Measurements from ENCODE around the gene HTR1E. TPM values are rescaled to one million over a fixed set of nuclear protein-coding genes. Genes with fewer than 3 reads are reported as not detected.
"Not testable (repeated sequence)": the region's sequence is repeated elsewhere in the genome, so short reads cannot be mapped to it uniquely, and the experiment has no call there.

HTR1E gene
- total RNA-seq, 2 experiments from 2014 or later, result not detected

DNA sequence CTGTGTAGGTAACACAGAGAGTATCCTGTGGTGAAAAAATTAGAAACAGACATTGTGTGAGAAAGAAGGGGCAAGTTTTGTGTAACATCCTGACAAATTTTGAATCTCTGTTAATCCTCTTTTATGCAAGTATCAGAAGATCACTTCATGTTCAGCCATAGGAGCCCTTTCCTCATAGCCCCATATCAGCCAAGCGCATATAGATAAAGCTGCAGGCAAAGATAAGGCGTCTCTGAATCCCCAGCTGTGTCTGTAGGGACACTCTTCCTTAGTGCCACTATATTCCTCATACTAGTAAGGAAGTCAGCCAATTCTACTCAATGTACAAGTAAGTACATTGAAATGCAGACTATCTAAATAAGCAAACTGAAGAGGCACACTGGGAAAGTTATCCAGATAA is 22.3 kb downstream of the HTR1E start:
- H3K4me3 Mint-ChIP-seq, result no peak overlapping the region
- H3K4me1 Mint-ChIP-seq, result no peaks in the 10 kb centered on the region
- no peaks in the 10 kb centered on the region for H3K9me3 Mint-ChIP-seq
- DNase-seq, result no peak
- H3K36me3 Mint-ChIP-seq, result no peaks in the 10 kb centered on the region
- H3K27ac Mint-ChIP-seq, result no peak overlapping the region
- H3K27me3 Mint-ChIP-seq, result no peaks in the 10 kb centered on the region

- H3K27me3 Mint-ChIP-seq, result peaks cover 8% of the 10 kb centered on the region
- no peak overlapping the region for H3K4me3 Mint-ChIP-seq
- DNase-seq, result no peak
- no peaks in the 10 kb centered on the region for H3K36me3 Mint-ChIP-seq
- no peaks in the 10 kb centered on the region for H3K9me3 Mint-ChIP-seq
- no peaks in the 10 kb centered on the region for H3K4me1 Mint-ChIP-seq
- no peak overlapping the region for H3K27ac Mint-ChIP-seq
These were observed 24.3 kb downstream of the HTR1E start for GRCh38 chr6:86961455-86962200.

GRCh38 chr6:86963352-86963751 is 26.0 kb downstream of the HTR1E start:
- Mint-ChIP-seq H3K4me1 (no peaks in the 10 kb centered on the region), H3K9me3 (no peaks in the 10 kb centered on the region), H3K27ac (no peak overlapping the region), H3K36me3 (no peaks in the 10 kb centered on the region), H3K27me3 (peaks cover 8% of the 10 kb centered on the region), H3K4me3 (no peak overlapping the region)
- DNase-seq, result no peak

- H3K4me3 Mint-ChIP-seq, result no peak overlapping the region
- no peak overlapping the region for H3K27ac Mint-ChIP-seq
- H3K4me1 Mint-ChIP-seq, result no peaks in the 10 kb centered on the region
- H3K27me3 Mint-ChIP-seq, result peaks cover 8% of the 10 kb centered on the region
- DNase-seq, result no peak
- no peaks in the 10 kb centered on the region for H3K9me3 Mint-ChIP-seq
- H3K36me3 Mint-ChIP-seq, result no peaks in the 10 kb centered on the region
These were observed 26.8 kb downstream of the HTR1E start for GRCh38 chr6:86964029-86964579.

GRCh38 chr6:86966271-86966670 is 28.9 kb downstream of the HTR1E start:
- no peaks in the 10 kb centered on the region for H3K9me3 Mint-ChIP-seq
- no peak overlapping the region for H3K27ac Mint-ChIP-seq
- no peaks in the 10 kb centered on the region for H3K36me3 Mint-ChIP-seq
- H3K4me1 Mint-ChIP-seq, result no peaks in the 10 kb centered on the region
- H3K4me3 Mint-ChIP-seq, result no peak overlapping the region
- no peak for DNase-seq
- H3K27me3 Mint-ChIP-seq, result peaks cover 8% of the 10 kb centered on the region

DNA sequence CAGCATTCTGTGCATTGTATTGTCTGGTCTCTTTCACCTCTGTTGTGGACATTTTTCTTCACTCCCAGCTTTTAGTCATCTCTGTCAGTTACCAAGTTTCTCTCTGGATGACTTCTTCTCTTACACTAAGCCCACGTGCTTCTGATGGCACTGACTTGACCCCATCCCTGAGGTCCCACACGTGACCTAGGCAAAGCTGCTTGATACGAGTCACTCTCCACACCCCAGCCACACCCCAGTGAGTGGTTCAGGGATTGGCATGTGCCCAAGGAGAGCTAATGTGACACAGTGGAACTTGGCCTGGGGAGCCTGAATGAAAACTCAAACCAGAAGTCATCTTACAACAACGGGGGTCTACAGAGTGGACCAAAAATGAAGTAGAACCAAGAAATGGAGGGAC is 32.2 kb downstream of the HTR1E start:
- Mint-ChIP-seq H3K36me3 (no peaks in the 10 kb centered on the region), H3K4me1 (no peaks in the 10 kb centered on the region), H3K4me3 (no peak overlapping the region), H3K27me3 (peaks cover 8% of the 10 kb centered on the region), H3K9me3 (no peaks in the 10 kb centered on the region), H3K27ac (no peak overlapping the region)
- DNase-seq, result no peak

- Mint-ChIP-seq H3K27ac (no peak overlapping the region), H3K36me3 (no peaks in the 10 kb centered on the region), H3K4me1 (no peaks in the 10 kb centered on the region), H3K27me3 (peaks cover 8% of the 10 kb centered on the region), H3K9me3 (no peaks in the 10 kb centered on the region), H3K4me3 (no peak overlapping the region)
- DNase-seq, result no peak
These were observed 35.8 kb downstream of the HTR1E start for GRCh38 chr6:86973088-86973487.

- Mint-ChIP-seq H3K27me3 (peaks cover 27% of the 10 kb centered on the region), H3K27ac (no peak overlapping the region), H3K4me1 (no peaks in the 10 kb centered on the region)
These were observed 40.9 kb downstream of the HTR1E start for GRCh38 chr6:86978251-86978650.

GRCh38 chr6:87001494-87001893 is 64.2 kb downstream of the HTR1E start:
- Mint-ChIP-seq H3K4me3 (no peak overlapping the region), H3K27ac (no peak overlapping the region), H3K9me3 (peaks cover 9% of the 10 kb centered on the region), H3K27me3 (peaks cover 11% of the 10 kb centered on the region), H3K4me1 (no peaks in the 10 kb centered on the region), H3K36me3 (no peaks in the 10 kb centered on the region)
- no peak for DNase-seq

More at GRCh38 chr6:86978251-86978650, 40.9 kb downstream of the HTR1E start:
- Mint-ChIP-seq H3K4me3 (no peak overlapping the region), H3K9me3 (no peaks in the 10 kb centered on the region), H3K36me3 (no peaks in the 10 kb centered on the region)
- DNase-seq, result no peak

GRCh38 chr6:87002391-87002790 is 65.1 kb downstream of the HTR1E start:
- H3K4me1 Mint-ChIP-seq, H3K4me3 Mint-ChIP-seq, H3K27ac Mint-ChIP-seq, H3K36me3 Mint-ChIP-seq, DNase-seq, H3K27me3 Mint-ChIP-seq, H3K9me3 Mint-ChIP-seq: not testable (repeated sequence)

DNA sequence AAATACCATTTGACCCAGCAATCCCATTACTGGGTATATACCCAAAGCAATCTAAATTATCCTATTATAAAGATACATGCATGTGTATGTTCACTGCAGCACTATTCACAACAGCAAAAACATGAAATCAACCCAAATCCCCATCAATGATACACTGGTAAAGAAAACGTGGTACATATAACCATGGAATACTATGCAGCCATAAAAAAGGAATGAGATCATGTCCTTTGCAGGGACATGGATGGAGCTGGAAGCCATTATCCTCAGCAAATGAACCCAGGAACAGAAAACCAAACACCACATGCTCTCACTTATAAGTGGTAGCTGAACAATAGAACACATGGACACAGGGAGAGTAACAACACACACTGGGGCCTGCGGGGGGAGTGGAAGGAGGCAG is 69.2 kb downstream of the HTR1E start:
- not testable (repeated sequence) for H3K9me3 Mint-ChIP-seq, H3K27me3 Mint-ChIP-seq, H3K27ac Mint-ChIP-seq, H3K4me3 Mint-ChIP-seq, H3K36me3 Mint-ChIP-seq, DNase-seq, H3K4me1 Mint-ChIP-seq

DNA sequence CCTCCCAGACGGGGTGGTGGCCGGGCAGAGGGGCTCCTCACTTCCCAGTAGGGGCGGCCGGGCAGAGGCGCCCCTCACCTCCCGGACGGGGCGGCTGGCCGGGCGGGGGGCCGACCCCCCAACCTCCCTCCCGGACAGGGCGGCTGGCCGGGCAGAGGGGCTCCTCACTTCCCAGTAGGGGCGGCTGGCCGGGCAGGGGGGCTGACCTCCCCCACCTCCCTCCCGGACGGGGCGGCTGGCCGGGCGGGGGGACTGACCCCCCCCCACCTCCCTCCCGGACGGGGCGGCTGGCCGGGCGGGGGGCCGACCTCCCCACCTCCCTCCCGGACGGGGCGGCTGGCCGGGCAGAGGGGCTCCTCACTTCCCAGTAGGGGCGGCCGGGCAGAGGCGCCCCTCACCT is 72.3 kb downstream of the HTR1E start:
- not testable (repeated sequence) for H3K27ac Mint-ChIP-seq, H3K4me3 Mint-ChIP-seq, H3K4me1 Mint-ChIP-seq, H3K36me3 Mint-ChIP-seq, H3K9me3 Mint-ChIP-seq, DNase-seq, H3K27me3 Mint-ChIP-seq

GRCh38 chr6:87012035-87012434 is 74.7 kb downstream of the HTR1E start:
- Mint-ChIP-seq H3K4me3 (no peak overlapping the region), H3K9me3 (no peaks in the 10 kb centered on the region), H3K27ac (no peak overlapping the region), H3K36me3 (no peaks in the 10 kb centered on the region), H3K4me1 (no peaks in the 10 kb centered on the region), H3K27me3 (no peaks in the 10 kb centered on the region)
- DNase-seq, result no peak

- Mint-ChIP-seq H3K36me3 (no peaks in the 10 kb centered on the region), H3K4me3 (no peak overlapping the region), H3K4me1 (no peaks in the 10 kb centered on the region), H3K9me3 (no peaks in the 10 kb centered on the region), H3K27ac (no peak overlapping the region), H3K27me3 (peaks cover under 1% of the 10 kb centered on the region)
- no peak for DNase-seq
These were observed 75.4 kb downstream of the HTR1E start for GRCh38 chr6:87012743-87013142.

- Mint-ChIP-seq H3K27me3 (peaks cover 16% of the 10 kb centered on the region), H3K27ac (no peak overlapping the region), H3K4me3 (no peak overlapping the region), H3K9me3 (no peaks in the 10 kb centered on the region), H3K36me3 (no peaks in the 10 kb centered on the region), H3K4me1 (no peaks in the 10 kb centered on the region)
- no peak for DNase-seq
These were observed 79.4 kb downstream of the HTR1E start for GRCh38 chr6:87016772-87017171.

DNA sequence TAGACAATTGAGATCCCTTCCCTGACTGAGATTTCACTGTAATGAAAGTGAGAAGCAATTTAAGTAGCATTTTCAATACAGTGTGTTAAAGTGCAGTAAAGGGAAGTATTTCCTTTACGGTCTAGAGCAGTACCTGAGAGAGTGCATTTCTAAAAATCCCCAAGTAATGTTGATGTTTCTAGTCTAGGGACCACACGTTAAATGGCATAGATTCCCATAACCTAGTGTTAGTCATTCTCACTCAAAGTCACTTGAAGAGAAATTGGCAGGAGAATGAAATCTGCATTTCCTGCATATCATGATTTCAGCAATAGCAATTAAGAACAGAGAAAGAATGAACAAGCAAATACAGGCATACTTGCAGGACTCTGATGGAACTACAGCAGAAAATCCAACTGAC is 89.7 kb downstream of the HTR1E start:
- Mint-ChIP-seq H3K4me3 (no peak overlapping the region), H3K27me3 (peaks cover 7% of the 10 kb centered on the region), H3K36me3 (no peaks in the 10 kb centered on the region), H3K9me3 (no peaks in the 10 kb centered on the region), H3K4me1 (no peaks in the 10 kb centered on the region), H3K27ac (no peak overlapping the region)
- no peak for DNase-seq

Data from activated naive CD8-positive, alpha-beta T cell treated with anti-CD3 and anti-CD28 coated beads for 36 hours (primary cell).